Measurements from ENCODE around the gene PRKCE. TPM values are rescaled to one million over a fixed set of nuclear protein-coding genes. Genes with fewer than 3 reads are reported as not detected.

The PRKCE gene
- total RNA-seq, 1 experiment from 2014 or later: 2.4 TPM

DNA sequence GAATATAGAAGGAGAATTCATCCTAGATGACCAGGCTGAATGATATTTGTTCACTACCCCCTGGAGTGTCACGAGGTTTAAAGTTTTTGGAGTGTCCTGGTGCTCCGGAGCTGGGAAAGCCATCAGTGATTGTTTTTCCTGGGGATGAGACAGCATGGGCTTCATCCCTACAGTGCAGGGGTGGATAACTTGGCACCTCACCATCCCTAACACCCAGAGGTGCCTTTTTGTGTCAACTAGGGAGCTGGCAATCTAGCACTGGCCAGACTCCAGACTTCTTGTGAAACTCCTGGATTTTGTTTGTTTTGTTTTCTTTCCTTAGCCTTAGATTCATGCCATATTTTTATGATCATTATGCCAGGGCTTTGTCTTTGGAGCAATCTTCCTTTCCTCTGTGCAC is 164.8 kb downstream of the PRKCE start:
- TF ChIP-seq, protein P1, sequence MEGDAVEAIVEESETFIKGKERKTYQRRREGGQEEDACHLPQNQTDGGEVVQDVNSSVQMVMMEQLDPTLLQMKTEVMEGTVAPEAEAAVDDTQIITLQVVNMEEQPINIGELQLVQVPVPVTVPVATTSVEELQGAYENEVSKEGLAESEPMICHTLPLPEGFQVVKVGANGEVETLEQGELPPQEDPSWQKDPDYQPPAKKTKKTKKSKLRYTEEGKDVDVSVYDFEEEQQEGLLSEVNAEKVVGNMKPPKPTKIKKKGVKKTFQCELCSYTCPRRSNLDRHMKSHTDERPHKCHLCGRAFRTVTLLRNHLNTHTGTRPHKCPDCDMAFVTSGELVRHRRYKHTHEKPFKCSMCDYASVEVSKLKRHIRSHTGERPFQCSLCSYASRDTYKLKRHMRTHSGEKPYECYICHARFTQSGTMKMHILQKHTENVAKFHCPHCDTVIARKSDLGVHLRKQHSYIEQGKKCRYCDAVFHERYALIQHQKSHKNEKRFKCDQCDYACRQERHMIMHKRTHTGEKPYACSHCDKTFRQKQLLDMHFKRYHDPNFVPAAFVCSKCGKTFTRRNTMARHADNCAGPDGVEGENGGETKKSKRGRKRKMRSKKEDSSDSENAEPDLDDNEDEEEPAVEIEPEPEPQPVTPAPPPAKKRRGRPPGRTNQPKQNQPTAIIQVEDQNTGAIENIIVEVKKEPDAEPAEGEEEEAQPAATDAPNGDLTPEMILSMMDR (conservative IDR thresholded peaks at IDR 0.05; ENCODE audit: low read depth, low read length): no peak
- TF ChIP-seq EZH2 (IDR thresholded peaks at IDR 0.05; ENCODE audit: borderline replicate concordance, low read depth, low read length, poor library complexity, severe bottlenecking): no peak
- no TSS peak for BruUV-seq (replicated peaks)
- Histone ChIP-seq H3K27ac (ENCODE audit: low read depth, low read length, poor library complexity, severe bottlenecking) (no peak overlapping the region), H3K36me3 (ENCODE audit: insufficient read depth, low read length, poor library complexity, severe bottlenecking) (no peaks in the 10 kb centered on the region), H3K9me3 (ENCODE audit: low read depth, low read length, poor library complexity, severe bottlenecking) (no peaks in the 10 kb centered on the region), H3K4me3 (ENCODE audit: low read depth, low read length, poor library complexity, severe bottlenecking) (no peak overlapping the region), H3K27me3 (replicated peaks; ENCODE audit: insufficient read depth, low read depth, low read length, poor library complexity) (peaks cover 18% of the 10 kb centered on the region), H3K4me1 (ENCODE audit: insufficient read depth, low read length, poor library complexity, severe bottlenecking) (peaks cover 28% of the 10 kb centered on the region)
- no peak for DNase-seq (ENCODE audit: low spot score)
- ChIA-PET CTCF (no interaction called here), POLR2A (ENCODE audit: low non-redundant PET) (no interaction called here)
- intact Hi-C loops (cut with micrococcal nuclease; ENCODE audit: unreplicated experiment): no loop called here

DNA sequence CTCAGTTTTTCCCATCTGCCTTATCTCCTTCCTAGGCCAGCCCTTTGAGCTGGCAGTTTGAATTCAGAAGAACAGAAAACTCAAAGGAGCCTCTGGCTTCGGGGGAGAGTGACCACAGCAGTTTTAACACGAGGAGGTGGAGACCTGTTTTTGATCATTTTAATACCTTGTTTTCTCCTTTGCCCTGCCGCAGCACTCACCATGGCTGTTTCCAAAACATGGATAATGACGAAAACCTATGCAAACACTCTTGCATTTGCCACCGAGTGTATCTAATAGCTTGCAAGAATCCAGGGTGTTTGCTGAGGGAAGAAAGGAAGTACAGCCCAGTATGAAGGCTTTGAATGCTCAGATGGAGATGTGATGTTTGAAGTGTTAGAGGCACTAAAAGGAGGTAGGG is 167.1 kb downstream of the PRKCE start:
- H3K4me3 ChIP-seq (ENCODE audit: low read depth, low read length, poor library complexity, severe bottlenecking): no peak overlapping the region
- ChIA-PET CTCF (no interaction called here), POLR2A (ENCODE audit: low non-redundant PET) (no interaction called here)
- H3K9me3 ChIP-seq (ENCODE audit: low read depth, low read length, poor library complexity, severe bottlenecking): no peaks in the 10 kb centered on the region
- intact Hi-C loops (cut with micrococcal nuclease; ENCODE audit: unreplicated experiment): no loop called here
- no peak for DNase-seq (ENCODE audit: low spot score)
- peaks cover 9% of the 10 kb centered on the region for H3K27me3 ChIP-seq (replicated peaks; ENCODE audit: insufficient read depth, low read depth, low read length, poor library complexity)
- BruUV-seq (replicated peaks): no TSS peak
- no peak for TF ChIP-seq EZH2 (IDR thresholded peaks at IDR 0.05; ENCODE audit: borderline replicate concordance, low read depth, low read length, poor library complexity, severe bottlenecking)
- TF ChIP-seq, protein P1 (conservative IDR thresholded peaks at IDR 0.05; ENCODE audit: low read depth, low read length): no peak
- H3K36me3 ChIP-seq (ENCODE audit: insufficient read depth, low read length, poor library complexity, severe bottlenecking): no peaks in the 10 kb centered on the region
- no peak overlapping the region for H3K27ac ChIP-seq (ENCODE audit: low read depth, low read length, poor library complexity, severe bottlenecking)
- H3K4me1 ChIP-seq (ENCODE audit: insufficient read depth, low read length, poor library complexity, severe bottlenecking): peaks cover 21% of the 10 kb centered on the region

DNA sequence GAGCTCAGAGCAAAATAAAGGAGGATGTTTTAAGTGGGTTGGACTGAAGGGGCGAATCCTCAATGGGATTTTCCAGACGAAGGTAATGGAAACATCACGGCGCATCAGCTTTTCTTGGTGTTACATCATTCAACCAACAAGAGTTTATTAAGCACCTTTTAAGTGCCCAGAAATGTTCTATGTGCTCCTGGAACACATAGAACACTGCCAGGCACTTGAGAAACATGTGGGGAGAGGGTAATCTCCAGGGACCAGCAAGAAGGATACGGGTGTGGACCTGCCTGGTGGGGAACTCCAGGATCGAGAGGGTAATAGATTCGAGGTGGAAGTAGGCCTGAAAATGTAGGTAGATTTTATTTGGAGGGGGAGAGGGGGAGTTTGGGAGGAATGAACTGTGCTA is 168.6 kb downstream of the PRKCE start:
- peaks cover 8% of the 10 kb centered on the region for H3K4me1 ChIP-seq (ENCODE audit: insufficient read depth, low read length, poor library complexity, severe bottlenecking)
- peaks cover 9% of the 10 kb centered on the region for H3K27me3 ChIP-seq (replicated peaks; ENCODE audit: insufficient read depth, low read depth, low read length, poor library complexity)
- intact Hi-C loops (cut with micrococcal nuclease; ENCODE audit: unreplicated experiment): no loop called here
- H3K9me3 ChIP-seq (ENCODE audit: low read depth, low read length, poor library complexity, severe bottlenecking): no peaks in the 10 kb centered on the region
- TF ChIP-seq, protein P1 (conservative IDR thresholded peaks at IDR 0.05; ENCODE audit: low read depth, low read length): no peak
- no peak for TF ChIP-seq EZH2 (IDR thresholded peaks at IDR 0.05; ENCODE audit: borderline replicate concordance, low read depth, low read length, poor library complexity, severe bottlenecking)
- ChIA-PET CTCF (interaction anchor here (0.6 kb wide), 1 partner anchor 169 kb away, joined by 4 read pairs; no protein-coding TSS in a partner anchor), POLR2A (ENCODE audit: low non-redundant PET) (no interaction called here)
- no TSS peak for BruUV-seq (replicated peaks)
- H3K36me3 ChIP-seq (ENCODE audit: insufficient read depth, low read length, poor library complexity, severe bottlenecking): no peaks in the 10 kb centered on the region
- H3K27ac ChIP-seq (ENCODE audit: low read depth, low read length, poor library complexity, severe bottlenecking): no peak overlapping the region
- no peak for DNase-seq (ENCODE audit: low spot score)
- no peak overlapping the region for H3K4me3 ChIP-seq (ENCODE audit: low read depth, low read length, poor library complexity, severe bottlenecking)
